ENCODE results near the gene DZIP1.

DNA sequence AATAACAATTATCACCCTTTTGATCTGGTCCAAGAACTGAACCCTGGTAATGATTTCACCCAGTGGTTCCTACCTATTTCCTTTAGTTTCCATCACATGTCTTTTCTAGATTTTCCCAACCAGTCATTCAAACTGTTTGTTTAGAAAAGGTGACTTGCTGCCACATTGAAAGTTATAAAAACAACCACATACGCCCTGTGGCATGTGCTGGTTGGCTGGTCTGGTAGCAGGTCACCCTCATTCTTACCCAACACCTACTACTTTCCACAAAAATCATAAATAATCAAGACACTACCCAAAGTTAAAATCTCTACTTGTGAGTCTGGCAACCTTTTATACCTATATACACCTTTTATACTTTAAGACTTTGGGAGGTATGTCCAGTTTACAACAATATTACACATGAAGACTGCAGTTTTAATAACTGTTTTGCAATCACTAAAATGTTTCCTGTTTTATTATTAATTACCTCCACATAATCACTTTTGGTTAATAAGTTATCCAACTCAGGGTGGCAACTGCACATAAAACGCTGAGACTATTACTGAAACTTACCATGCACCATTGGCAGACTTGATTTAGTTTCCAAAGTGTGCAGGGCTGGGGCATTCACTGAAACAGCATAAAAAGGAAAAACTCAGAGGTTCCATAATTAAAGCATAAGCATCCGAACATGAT is 38.9 kb downstream of the DZIP1 start:
- no peak for TF ChIP-seq SP1 (IDR thresholded peaks at IDR 0.05; ENCODE audit: low read depth)
- TF ChIP-seq, protein P1, sequence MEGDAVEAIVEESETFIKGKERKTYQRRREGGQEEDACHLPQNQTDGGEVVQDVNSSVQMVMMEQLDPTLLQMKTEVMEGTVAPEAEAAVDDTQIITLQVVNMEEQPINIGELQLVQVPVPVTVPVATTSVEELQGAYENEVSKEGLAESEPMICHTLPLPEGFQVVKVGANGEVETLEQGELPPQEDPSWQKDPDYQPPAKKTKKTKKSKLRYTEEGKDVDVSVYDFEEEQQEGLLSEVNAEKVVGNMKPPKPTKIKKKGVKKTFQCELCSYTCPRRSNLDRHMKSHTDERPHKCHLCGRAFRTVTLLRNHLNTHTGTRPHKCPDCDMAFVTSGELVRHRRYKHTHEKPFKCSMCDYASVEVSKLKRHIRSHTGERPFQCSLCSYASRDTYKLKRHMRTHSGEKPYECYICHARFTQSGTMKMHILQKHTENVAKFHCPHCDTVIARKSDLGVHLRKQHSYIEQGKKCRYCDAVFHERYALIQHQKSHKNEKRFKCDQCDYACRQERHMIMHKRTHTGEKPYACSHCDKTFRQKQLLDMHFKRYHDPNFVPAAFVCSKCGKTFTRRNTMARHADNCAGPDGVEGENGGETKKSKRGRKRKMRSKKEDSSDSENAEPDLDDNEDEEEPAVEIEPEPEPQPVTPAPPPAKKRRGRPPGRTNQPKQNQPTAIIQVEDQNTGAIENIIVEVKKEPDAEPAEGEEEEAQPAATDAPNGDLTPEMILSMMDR (IDR thresholded peaks at IDR 0.05 in 2 of 3, conservative IDR thresholded peaks at IDR 0.05 in 1 of 3; ENCODE audit: borderline replicate concordance in 1 of 3, insufficient read depth in 1 of 3, low read depth in 2 of 3, low read length in 2 of 3) = no peak
- TF ChIP-seq POLR2AphosphoS5 (IDR thresholded peaks at IDR 0.05; ENCODE audit: low read depth, low read length) = no peak
- TF ChIP-seq RAD21 (IDR thresholded peaks at IDR 0.05; ENCODE audit: low read depth) = no peak
- TF ChIP-seq, protein P2, sequence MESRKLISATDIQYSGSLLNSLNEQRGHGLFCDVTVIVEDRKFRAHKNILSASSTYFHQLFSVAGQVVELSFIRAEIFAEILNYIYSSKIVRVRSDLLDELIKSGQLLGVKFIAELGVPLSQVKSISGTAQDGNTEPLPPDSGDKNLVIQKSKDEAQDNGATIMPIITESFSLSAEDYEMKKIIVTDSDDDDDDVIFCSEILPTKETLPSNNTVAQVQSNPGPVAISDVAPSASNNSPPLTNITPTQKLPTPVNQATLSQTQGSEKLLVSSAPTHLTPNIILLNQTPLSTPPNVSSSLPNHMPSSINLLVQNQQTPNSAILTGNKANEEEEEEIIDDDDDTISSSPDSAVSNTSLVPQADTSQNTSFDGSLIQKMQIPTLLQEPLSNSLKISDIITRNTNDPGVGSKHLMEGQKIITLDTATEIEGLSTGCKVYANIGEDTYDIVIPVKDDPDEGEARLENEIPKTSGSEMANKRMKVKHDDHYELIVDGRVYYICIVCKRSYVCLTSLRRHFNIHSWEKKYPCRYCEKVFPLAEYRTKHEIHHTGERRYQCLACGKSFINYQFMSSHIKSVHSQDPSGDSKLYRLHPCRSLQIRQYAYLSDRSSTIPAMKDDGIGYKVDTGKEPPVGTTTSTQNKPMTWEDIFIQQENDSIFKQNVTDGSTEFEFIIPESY (IDR thresholded peaks at IDR 0.05; ENCODE audit: extremely low read depth, insufficient replicate concordance, low read length) = no peak
- no peak for TF ChIP-seq SRF (IDR thresholded peaks at IDR 0.05; ENCODE audit: low read depth)
- TF ChIP-seq EZH2 (IDR thresholded peaks at IDR 0.05) = no peak
- TF ChIP-seq YY1 (IDR thresholded peaks at IDR 0.05; ENCODE audit: extremely low read depth, insufficient replicate concordance, low read depth, low read length) = no peak
- no peak for TF ChIP-seq JUND (IDR thresholded peaks at IDR 0.05)
- no peak for TF ChIP-seq POLR2A (IDR thresholded peaks at IDR 0.05; ENCODE audit: borderline replicate concordance, extremely low read depth, insufficient read depth, insufficient read length)
- no peak for TF ChIP-seq CEBPB (IDR thresholded peaks at IDR 0.05; ENCODE audit: low read depth)
- no peak for TF ChIP-seq ZNF274 (IDR thresholded peaks at IDR 0.05; ENCODE audit: low read depth, low read length)
- TF ChIP-seq FOSL1 (IDR thresholded peaks at IDR 0.05; ENCODE audit: low read depth) = no peak
- TF ChIP-seq ELF1 (IDR thresholded peaks at IDR 0.05; ENCODE audit: borderline replicate concordance, low read depth) = no peak

Measured in HCT116 (cell line).